Activated CD4-positive, alpha-beta T cell treated with anti-CD3 and anti-CD28 coated beads, Interleukin-2, amount 50 U/mL, for 24 hours (primary cell): ENCODE data around the gene FEZF1.
"Not testable (repeated sequence)": the region's sequence is repeated elsewhere in the genome, so short reads cannot be mapped to it uniquely, and the experiment has no call there.

Source experiments
- DNase-seq, 2 donors: peaks; one replicate each; pipeline ENCODE4 v3.0.0-alpha.2; 2020; ENCODE audit warnings: low read depth in 1 of 2, low spot score in 1 of 2

The FEZF1 gene

GRCh38 chr7:122307228-122307621 is 2.7 kb upstream of the FEZF1 start:
- DNase-seq: no peak

GRCh38 chr7:122306320-122307227 is 2.0 kb upstream of the FEZF1 start:
- DNase-seq: no peak

GRCh38 chr7:122305475-122306319 is 1.1 kb upstream of the FEZF1 start:
- DNase-seq: no peak

- no peak for DNase-seq
Measured at GRCh38 chr7:122304996-122305421, 459 bp upstream of the FEZF1 start.

- no peak for DNase-seq
Measured at GRCh38 chr7:122303531-122304318, 825 bp downstream of the FEZF1 start.

- no peak for DNase-seq
Measured at GRCh38 chr7:122302761-122303530, 1.6 kb downstream of the FEZF1 start.

GRCh38 chr7:122301858-122302760 is 2.4 kb downstream of the FEZF1 start:
- no peak for DNase-seq

GRCh38 chr7:122300956-122301833 is 3.4 kb downstream of the FEZF1 start:
- no peak for DNase-seq

- DNase-seq: no peak
Measured at GRCh38 chr7:122300211-122300932, 4.2 kb downstream of the FEZF1 start.

- no peak for DNase-seq
Measured at GRCh38 chr7:122299624-122300210, 4.8 kb downstream of the FEZF1 start.

- no peak for DNase-seq
Measured at GRCh38 chr7:122298618-122299017, 5.9 kb downstream of the FEZF1 start.

GRCh38 chr7:122298131-122298530 is 6.4 kb downstream of the FEZF1 start:
- DNase-seq: no peak

GRCh38 chr7:122291189-122291588 is 13.4 kb downstream of the FEZF1 start:
- no peak for DNase-seq

- no peak for DNase-seq
Measured at GRCh38 chr7:122290476-122290875, 14.1 kb downstream of the FEZF1 start.

GRCh38 chr7:122289426-122289825 is 15.1 kb downstream of the FEZF1 start:
- no peak for DNase-seq

- not testable (repeated sequence) for DNase-seq
Measured at GRCh38 chr7:122284608-122285007, 19.9 kb downstream of the FEZF1 start.

GRCh38 chr7:122273117-122273516 is 31.4 kb downstream of the FEZF1 start:
- DNase-seq: no peak
